ENCODE data around the gene DUSP6.

The DUSP6 gene

DNA sequence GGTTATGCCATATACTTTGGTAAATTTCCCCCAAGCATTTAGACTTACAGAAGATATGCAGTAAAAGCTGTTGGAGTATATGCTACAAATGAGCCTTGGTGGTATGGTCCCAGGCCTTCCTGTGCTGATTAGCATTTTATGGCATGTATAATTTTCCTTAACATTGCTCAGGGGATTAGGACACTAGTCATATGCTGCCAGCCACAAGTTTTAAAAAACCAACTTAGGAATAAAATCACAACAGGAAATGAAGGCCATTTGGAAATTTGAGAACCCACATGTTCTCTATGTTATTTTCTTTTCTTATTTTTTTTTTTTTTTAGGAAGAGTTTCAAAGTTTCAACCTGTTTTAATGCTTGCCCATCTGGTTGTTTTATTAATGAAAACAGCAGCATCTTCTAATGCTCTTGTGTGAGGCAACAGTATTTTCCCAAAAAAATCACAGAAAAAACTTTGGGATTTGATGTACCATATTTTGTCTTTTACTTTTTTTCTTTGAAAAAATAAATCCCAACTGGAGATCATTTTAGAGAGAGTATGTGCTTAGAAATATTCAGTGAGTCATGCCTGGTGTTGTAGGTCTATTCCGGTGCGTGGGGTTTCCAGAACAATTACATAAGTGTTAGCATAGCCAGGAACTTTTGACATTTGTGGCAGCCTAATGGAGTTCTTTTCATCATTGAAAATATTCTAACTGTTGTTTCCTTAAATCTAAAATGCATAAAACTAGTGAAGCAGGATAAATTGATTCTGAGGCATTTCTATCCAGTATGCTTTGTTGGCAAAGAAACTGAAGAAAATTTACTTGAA, 21.7 kb upstream of the DUSP6 start:
- peak; percentile 88 for DNase-seq (ENCODE audit: low read depth)
- TF ChIP-seq, protein P1, sequence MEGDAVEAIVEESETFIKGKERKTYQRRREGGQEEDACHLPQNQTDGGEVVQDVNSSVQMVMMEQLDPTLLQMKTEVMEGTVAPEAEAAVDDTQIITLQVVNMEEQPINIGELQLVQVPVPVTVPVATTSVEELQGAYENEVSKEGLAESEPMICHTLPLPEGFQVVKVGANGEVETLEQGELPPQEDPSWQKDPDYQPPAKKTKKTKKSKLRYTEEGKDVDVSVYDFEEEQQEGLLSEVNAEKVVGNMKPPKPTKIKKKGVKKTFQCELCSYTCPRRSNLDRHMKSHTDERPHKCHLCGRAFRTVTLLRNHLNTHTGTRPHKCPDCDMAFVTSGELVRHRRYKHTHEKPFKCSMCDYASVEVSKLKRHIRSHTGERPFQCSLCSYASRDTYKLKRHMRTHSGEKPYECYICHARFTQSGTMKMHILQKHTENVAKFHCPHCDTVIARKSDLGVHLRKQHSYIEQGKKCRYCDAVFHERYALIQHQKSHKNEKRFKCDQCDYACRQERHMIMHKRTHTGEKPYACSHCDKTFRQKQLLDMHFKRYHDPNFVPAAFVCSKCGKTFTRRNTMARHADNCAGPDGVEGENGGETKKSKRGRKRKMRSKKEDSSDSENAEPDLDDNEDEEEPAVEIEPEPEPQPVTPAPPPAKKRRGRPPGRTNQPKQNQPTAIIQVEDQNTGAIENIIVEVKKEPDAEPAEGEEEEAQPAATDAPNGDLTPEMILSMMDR (IDR thresholded peaks at IDR 0.05; ENCODE audit: low read depth, low read length, missing control alignments): no peak
- H3K4me3 ChIP-seq (ENCODE audit: low read depth, low read length): no peak overlapping the region
- in situ Hi-C loops (cut with HindIII; ENCODE audit: low sequenced_read_pairs): no loop called here

GRCh38 chr12:89372584-89373370, 20.5 kb upstream of the DUSP6 start:
- TF ChIP-seq, protein P1 (IDR thresholded peaks at IDR 0.05; ENCODE audit: low read depth, low read length, missing control alignments): no peak
- in situ Hi-C loops (cut with HindIII; ENCODE audit: low sequenced_read_pairs): no loop called here
- DNase-seq (ENCODE audit: low read depth): no peak
- H3K4me3 ChIP-seq (ENCODE audit: low read depth, low read length): no peak overlapping the region

GRCh38 chr12:89370850-89371249, 18.5 kb upstream of the DUSP6 start:
- no peak for DNase-seq (ENCODE audit: low read depth)
- H3K4me3 ChIP-seq (ENCODE audit: low read depth, low read length): no peak overlapping the region
- in situ Hi-C loops (cut with HindIII; ENCODE audit: low sequenced_read_pairs): no loop called here
- TF ChIP-seq, protein P1 (IDR thresholded peaks at IDR 0.05; ENCODE audit: low read depth, low read length, missing control alignments): no peak

- TF ChIP-seq, protein P1 (IDR thresholded peaks at IDR 0.05; ENCODE audit: low read depth, low read length, missing control alignments): no peak
- in situ Hi-C loops (cut with HindIII; ENCODE audit: low sequenced_read_pairs): no loop called here
- DNase-seq (ENCODE audit: low read depth): no peak
- H3K4me3 ChIP-seq (ENCODE audit: low read depth, low read length): no peak overlapping the region
Observed at GRCh38 chr12:89370421-89370831, 18.1 kb upstream of the DUSP6 start.

- TF ChIP-seq, protein P1 (IDR thresholded peaks at IDR 0.05; ENCODE audit: low read depth, low read length, missing control alignments): no peak
- in situ Hi-C loops (cut with HindIII; ENCODE audit: low sequenced_read_pairs): no loop called here
- no peak for DNase-seq (ENCODE audit: low read depth)
- H3K4me3 ChIP-seq (ENCODE audit: low read depth, low read length): no peak overlapping the region
Observed at GRCh38 chr12:89369166-89369565, 16.9 kb upstream of the DUSP6 start.

GRCh38 chr12:89368391-89368790, 16.1 kb upstream of the DUSP6 start:
- H3K4me3 ChIP-seq (ENCODE audit: low read depth, low read length): no peak overlapping the region
- in situ Hi-C loops (cut with HindIII; ENCODE audit: low sequenced_read_pairs): no loop called here
- DNase-seq (ENCODE audit: low read depth): no peak
- TF ChIP-seq, protein P1 (IDR thresholded peaks at IDR 0.05; ENCODE audit: low read depth, low read length, missing control alignments): no peak

Data from astrocyte of the cerebellum (primary cell).